HEK293T (cell line): ENCODE measurements around the gene MAP3K20.

Experiments used
- CTCF ChIA-PET: fragments of 350-600 bp; formaldehyde crosslinking; extraction: SDS; loops from one replicate; lab custom pipeline; 2021; ENCODE audit warnings: antibody characterized with exemption, inconsistent platforms; lab: Yijun Ruan, JAX
- POLR2A ChIA-PET: fragments of 350-600 bp; formaldehyde crosslinking; extraction: SDS; loops from one replicate; lab custom pipeline; 2020; ENCODE audit warnings: antibody characterized with exemption, inconsistent platforms; lab: Yijun Ruan, JAX
- DNase-seq: peaks from one replicate; pipeline ENCODE4 v3.0.0; 2012; ENCODE audit warnings: mixed read lengths; ENCODE audit errors: extremely low spot score
- ARNT ChIP-seq: fragments of 450-650 bp; IDR thresholded peaks from 2 replicates; pipeline ENCODE4 v1.6.1; 2017; ENCODE audit warnings: mild to moderate bottlenecking
- BHLHE40 ChIP-seq: fragments of 450-650 bp; IDR thresholded peaks from 2 replicates; pipeline ENCODE4 v1.6.1; 2016; ENCODE audit warnings: mild to moderate bottlenecking, moderate library complexity, borderline replicate concordance
- CTBP1 ChIP-seq: fragments of 450-650 bp; IDR thresholded peaks from 2 replicates; pipeline ENCODE4 v1.6.1; 2016; ENCODE audit warnings: borderline replicate concordance
- ELF4 ChIP-seq: fragments of 450-650 bp; IDR thresholded peaks from 2 replicates; pipeline ENCODE4 v1.6.1; 2017; ENCODE audit warnings: antibody characterized with exemption
- FOXA1 ChIP-seq: fragments of 450-650 bp; IDR thresholded peaks from 2 replicates; pipeline ENCODE4 v1.6.1; 2016; ENCODE audit warnings: mild to moderate bottlenecking
- FOXK2 ChIP-seq: fragments of 450-650 bp; IDR thresholded peaks from 2 replicates; pipeline ENCODE4 v1.6.1; 2016; ENCODE audit warnings: mild to moderate bottlenecking
- FOXM1 ChIP-seq: fragments of 450-650 bp; IDR thresholded peaks from 2 replicates; pipeline ENCODE4 v1.6.1; 2017; ENCODE audit warnings: mild to moderate bottlenecking, borderline replicate concordance
- HDGF ChIP-seq: fragments of 450-650 bp; IDR thresholded peaks from 2 replicates; pipeline ENCODE4 v1.6.1; 2017; ENCODE audit warnings: antibody characterized with exemption, borderline replicate concordance
- L3MBTL2 ChIP-seq: fragments of 450-650 bp; conservative IDR thresholded peaks from 2 replicates; pipeline ENCODE4 v1.6.1; 2016; ENCODE audit warnings: mild to moderate bottlenecking
- LEF1 ChIP-seq: fragments of 450-650 bp; IDR thresholded peaks from 2 replicates; pipeline ENCODE4 v1.6.1; 2017; ENCODE audit warnings: mild to moderate bottlenecking, borderline replicate concordance
- NFRKB ChIP-seq: fragments of 450-650 bp; IDR thresholded peaks from 2 replicates; pipeline ENCODE4 v1.6.1; 2016; ENCODE audit warnings: mild to moderate bottlenecking, moderate library complexity
- SP1 ChIP-seq: fragments of 450-650 bp; IDR thresholded peaks from 2 replicates; pipeline ENCODE4 v1.6.1; 2017
- SUZ12 ChIP-seq: fragments of 450-650 bp; IDR thresholded peaks from 2 replicates; pipeline ENCODE4 v1.6.1; 2016; ENCODE audit warnings: mild to moderate bottlenecking
- TARDBP ChIP-seq: fragments of 450-650 bp; IDR thresholded peaks from 2 replicates; pipeline ENCODE4 v1.6.1; 2016
- ZNF384 ChIP-seq: fragments of 450-650 bp; IDR thresholded peaks from 2 replicates; pipeline ENCODE4 v1.6.1; 2016
- TF ChIP-seq, protein P1 (sequence below): fragments of 450-650 bp; IDR thresholded peaks from 2 replicates; pipeline ENCODE4 v1.6.1; 2016

The MAP3K20 gene

DNA sequence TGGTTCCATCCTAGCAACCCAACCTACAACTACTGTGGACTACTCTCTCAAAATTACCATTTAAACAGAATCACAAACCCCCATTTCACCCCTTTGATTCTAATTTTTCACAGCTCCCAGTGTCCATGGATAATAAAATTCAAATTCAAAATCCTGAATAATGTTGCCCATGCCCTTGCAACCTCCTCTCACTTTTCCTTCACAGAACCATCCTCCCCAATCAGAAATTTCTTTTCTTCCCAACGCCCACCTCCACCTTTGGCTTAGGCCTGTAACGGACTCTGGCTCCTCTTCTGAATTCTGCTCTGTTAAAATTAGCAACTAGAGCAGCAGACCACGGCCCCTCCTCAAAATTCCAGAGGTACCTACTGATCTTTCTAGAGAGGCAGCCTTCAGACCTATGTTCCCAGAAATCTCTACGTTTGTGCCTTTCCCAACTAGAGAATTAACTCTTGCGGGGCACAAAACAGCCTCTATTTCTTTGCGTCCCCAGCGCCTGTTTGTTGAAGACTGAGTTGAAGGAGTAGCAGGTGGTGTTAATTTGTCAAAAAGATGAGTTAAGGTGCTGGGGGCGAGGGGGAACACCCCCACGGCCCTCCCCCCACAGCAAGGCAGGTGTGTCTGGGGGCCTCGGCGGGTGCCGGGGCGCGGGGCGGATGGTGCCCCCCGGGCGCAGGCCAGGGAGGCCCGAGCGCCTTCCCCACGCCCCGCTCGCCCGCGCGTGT lies 428 bp upstream of the MAP3K20 start:
- DNase-seq, result no peak

DNA sequence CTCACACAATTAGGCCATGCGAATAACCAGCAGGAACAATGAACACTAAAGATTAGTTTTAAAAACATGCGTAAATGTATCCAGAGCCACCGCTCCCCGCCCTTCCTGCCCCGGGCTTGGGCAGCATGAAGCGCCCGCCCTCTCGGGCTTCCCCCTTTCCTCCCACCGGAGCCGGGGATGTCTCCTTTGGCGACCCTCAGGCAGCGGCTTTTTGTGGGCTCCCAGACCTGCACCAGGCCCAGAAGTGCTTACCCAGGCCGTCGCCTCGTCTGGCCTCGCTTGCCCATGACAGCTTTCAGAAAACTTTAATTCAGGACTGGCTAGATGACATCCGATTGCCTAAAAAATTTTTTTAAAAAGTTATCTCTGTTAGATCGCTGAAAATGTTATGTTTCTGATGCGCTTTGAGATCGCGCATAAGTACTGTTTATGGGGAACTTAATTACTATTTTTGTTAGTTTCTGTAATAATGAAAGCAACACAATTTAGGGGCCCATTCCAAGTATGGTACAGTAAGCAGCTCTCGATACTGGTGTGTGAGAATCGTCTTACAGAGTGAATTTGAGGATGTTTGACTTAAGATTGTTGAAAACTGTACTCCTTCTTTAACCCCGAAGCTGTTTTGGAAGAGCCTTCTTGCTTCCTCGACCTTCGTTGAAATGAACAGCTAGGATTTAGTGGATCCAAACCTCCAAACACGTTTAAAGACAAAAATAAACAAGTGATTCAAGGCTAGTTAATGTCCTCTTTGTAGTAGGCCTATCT lies 1.1 kb downstream of the MAP3K20 start:
- POLR2A ChIA-PET, result no interaction called here
- CTCF ChIA-PET, result interaction anchor here (0.9 to 1.1 kb wide), 2 partner anchors 14 to 149 kb away, joined by 3 read pairs; no protein-coding TSS in a partner anchor
- TF ChIP-seq CTBP1 (no peak), L3MBTL2 (peak; percentile 55; the same call in 1 of the 2 replicates), LEF1 (no peak), SUZ12 (no peak)
- TF ChIP-seq, protein P1, sequence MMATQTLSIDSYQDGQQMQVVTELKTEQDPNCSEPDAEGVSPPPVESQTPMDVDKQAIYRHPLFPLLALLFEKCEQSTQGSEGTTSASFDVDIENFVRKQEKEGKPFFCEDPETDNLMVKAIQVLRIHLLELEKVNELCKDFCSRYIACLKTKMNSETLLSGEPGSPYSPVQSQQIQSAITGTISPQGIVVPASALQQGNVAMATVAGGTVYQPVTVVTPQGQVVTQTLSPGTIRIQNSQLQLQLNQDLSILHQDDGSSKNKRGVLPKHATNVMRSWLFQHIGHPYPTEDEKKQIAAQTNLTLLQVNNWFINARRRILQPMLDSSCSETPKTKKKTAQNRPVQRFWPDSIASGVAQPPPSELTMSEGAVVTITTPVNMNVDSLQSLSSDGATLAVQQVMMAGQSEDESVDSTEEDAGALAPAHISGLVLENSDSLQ, result no peak
- DNase-seq, result peak; percentile 37

More for the DNA sequence above, 428 bp upstream of the MAP3K20 start:
- CTCF ChIA-PET, result interaction anchor here (0.8 to 0.9 kb wide), 2 partner anchors 16 to 135 kb away, joined by 3 to 10 read pairs; no protein-coding TSS in a partner anchor
- POLR2A ChIA-PET, result no interaction called here
- TF ChIP-seq FOXK2 (no peak), L3MBTL2 (0 out of 2 replicates have a peak, but pooled peaks have one; percentile 18), SUZ12 (no peak), ZNF384 (no peak)

GRCh38 chr2:173077506-173078177 lies 2.0 kb downstream of the MAP3K20 start:
- CTCF ChIA-PET, result interaction anchor here (1.1 to 1.2 kb wide), 2 partner anchors 14 kb away, joined by 3 read pairs; no protein-coding TSS in a partner anchor
- POLR2A ChIA-PET, result no interaction called here
- TF ChIP-seq CTBP1 (no peak), L3MBTL2 (no peak)
- TF ChIP-seq, protein P1, result peak; percentile 23; the same call in 1 of the 2 replicates
- no peak for DNase-seq

DNA sequence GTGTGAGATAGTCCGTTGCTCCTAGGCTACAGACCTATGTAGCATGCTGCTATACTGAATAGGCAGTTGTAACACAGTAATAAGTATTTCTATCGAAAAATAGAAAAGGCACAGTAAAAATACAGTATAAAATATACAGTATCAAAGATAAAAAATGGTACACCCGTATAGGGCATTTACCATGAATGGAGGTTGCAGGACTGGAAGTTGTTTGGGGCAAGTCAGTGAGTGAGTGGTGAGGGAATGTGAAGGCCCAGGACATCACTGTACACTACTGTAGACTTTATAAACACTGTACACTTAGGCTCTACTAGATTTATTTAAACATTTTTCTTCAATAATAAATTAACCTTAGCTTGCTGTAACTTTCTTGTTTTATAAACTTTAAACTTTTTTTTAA lies 3.5 kb downstream of the MAP3K20 start:
- ChIA-PET CTCF (no interaction called here), POLR2A (no interaction called here)
- DNase-seq, result no peak
- TF ChIP-seq ELF4, result no peak
- no peak for TF ChIP-seq FOXM1
- TF ChIP-seq ARNT, result no peak
- no peak for TF ChIP-seq NFRKB
- TF ChIP-seq, protein P1, result no peak
- no peak for TF ChIP-seq CTBP1
- no peak for TF ChIP-seq BHLHE40
- no peak for TF ChIP-seq FOXK2
- TF ChIP-seq ZNF384, result no peak
- TF ChIP-seq HDGF, result no peak
- no peak for TF ChIP-seq L3MBTL2
- TF ChIP-seq SUZ12, result no peak
- no peak for TF ChIP-seq SP1
- TF ChIP-seq TARDBP, result no peak
- TF ChIP-seq FOXA1, result no peak
- no peak for TF ChIP-seq LEF1

GRCh38 chr2:173079973-173080860 lies 4.6 kb downstream of the MAP3K20 start:
- POLR2A ChIA-PET, result no interaction called here
- no peak for DNase-seq
- CTCF ChIA-PET, result no interaction called here
- TF ChIP-seq L3MBTL2, result no peak
- no peak for TF ChIP-seq TARDBP
- no peak for TF ChIP-seq CTBP1
- no peak for TF ChIP-seq ARNT
- no peak for TF ChIP-seq ELF4
- no peak for TF ChIP-seq HDGF
- TF ChIP-seq SUZ12, result no peak
- no peak for TF ChIP-seq BHLHE40
- no peak for TF ChIP-seq NFRKB
- TF ChIP-seq LEF1, result no peak
- TF ChIP-seq, protein P1, result no peak
- no peak for TF ChIP-seq FOXA1
- TF ChIP-seq FOXM1, result no peak
- TF ChIP-seq SP1, result no peak
- no peak for TF ChIP-seq ZNF384
- TF ChIP-seq FOXK2, result no peak
